Sciatic nerve (tissue), 2 donors: ENCODE results near the gene SCGB1C1. TPM values are rescaled to one million over a fixed set of nuclear protein-coding genes. Genes with fewer than 3 reads are reported as not detected.
A peak's percentile ranks its signal among the peaks of the same experiment; 100 is the strongest.
"Not testable (repeated sequence)": the region's sequence is repeated elsewhere in the genome, so short reads cannot be mapped to it uniquely, and the experiment has no call there.

Source experiments
- ATAC-seq: fragments of 200-7000 bp; cut with Tn5 transposase; one replicate; pipeline ENCODE4 v1.9.1; 2020; ENCODE audit warnings: mild to moderate bottlenecking, moderate library complexity
- DNase-seq: peaks from one replicate; pipeline ENCODE4 v3.0.0-alpha.2; 2020; ENCODE audit warnings: low spot score
- intact Hi-C: fragments of 100-400 bp; cut with DNase I; formaldehyde crosslinking; loops from one replicate; pipeline ENCODE4 v1.14.2; 2022
- total RNA-seq: library from RNA; stranded (reverse); fragmentation: NEBNext Ultra II Directional; extraction: Animal tissue kit (Norgen Biotek cat#: 25700); gene quantifications from one replicate; pipeline ENCODE4 v1.2.1, GENCODE V29; 2021
- donor health status: DM: no; HTN: no; CAD: no.
- donor health status: DM: no; HTN: no; CAD: no.

SCGB1C1 gene
- total RNA-seq, 1 donor from 2014 or later = not detected

GRCh38 chr11:214083-214482, 21.2 kb downstream of the SCGB1C1 start:
- intact Hi-C loops = no loop called here
- DNase-seq (peak; percentile 44), ATAC-seq (no peak)

- intact Hi-C loops = no loop called here
- ATAC-seq = no peak
Observed at GRCh38 chr11:215581-216037, 22.7 kb downstream of the SCGB1C1 start.

GRCh38 chr11:216081-216974, 23.4 kb downstream of the SCGB1C1 start:
- DNase-seq (peak; percentile 53), ATAC-seq (no peak)
- intact Hi-C loops = no loop called here

More at GRCh38 chr11:215581-216037, 22.7 kb downstream of the SCGB1C1 start:
- DNase-seq = no peak

- intact Hi-C loops = no loop called here
- no peak for ATAC-seq
- DNase-seq = peak; percentile 6
Observed at GRCh38 chr11:217704-218103, 24.8 kb downstream of the SCGB1C1 start.

- ATAC-seq (no peak), DNase-seq (no peak)
- intact Hi-C loops = no loop called here
Observed at GRCh38 chr11:218815-219593, 26.1 kb downstream of the SCGB1C1 start.

- DNase-seq, intact Hi-C loops, ATAC-seq: not testable (repeated sequence)
Observed at GRCh38 chr11:220641-221215, 27.9 kb downstream of the SCGB1C1 start.

- peak; percentile 18 for DNase-seq
- no peak for ATAC-seq
Observed at GRCh38 chr11:221539-221938, 28.7 kb downstream of the SCGB1C1 start.

GRCh38 chr11:221998-222789, 29.3 kb downstream of the SCGB1C1 start:
- intact Hi-C loops = no loop called here
- peak; percentile 24 for ATAC-seq

More at GRCh38 chr11:221539-221938, 28.7 kb downstream of the SCGB1C1 start:
- intact Hi-C loops = no loop called here

GRCh38 chr11:223026-223789, 30.3 kb downstream of the SCGB1C1 start:
- intact Hi-C loops = no loop called here
- ATAC-seq (no peak), DNase-seq (no peak)

More at GRCh38 chr11:221998-222789, 29.3 kb downstream of the SCGB1C1 start:
- peak; percentile 13 for DNase-seq

- intact Hi-C loops = no loop called here
- no peak for ATAC-seq
- no peak for DNase-seq
Observed at GRCh38 chr11:223884-224283, 31.0 kb downstream of the SCGB1C1 start.

GRCh38 chr11:224424-224823, 31.5 kb downstream of the SCGB1C1 start:
- DNase-seq = no peak
- no peak for ATAC-seq
- intact Hi-C loops = no loop called here

GRCh38 chr11:225734-226453, 33.0 kb downstream of the SCGB1C1 start:
- intact Hi-C loops = no loop called here
- ATAC-seq (no peak), DNase-seq (no peak)

GRCh38 chr11:227824-228379, 35.0 kb downstream of the SCGB1C1 start:
- DNase-seq (no peak), ATAC-seq (no peak)
- intact Hi-C loops = no loop called here

GRCh38 chr11:230431-230830, 37.6 kb downstream of the SCGB1C1 start:
- intact Hi-C loops = no loop called here
- ATAC-seq = no peak
- DNase-seq = no peak

- intact Hi-C loops = no loop called here
- DNase-seq = no peak
- no peak for ATAC-seq
Observed at GRCh38 chr11:232783-233565, 40.1 kb downstream of the SCGB1C1 start.

GRCh38 chr11:235180-235579, 42.3 kb downstream of the SCGB1C1 start:
- no peak for DNase-seq
- ATAC-seq = no peak
- intact Hi-C loops = no loop called here
